ENCODE data around the gene NEGR1. TPM values are rescaled to one million over a fixed set of nuclear protein-coding genes. Genes with fewer than 3 reads are reported as not detected.

NEGR1 gene
- total RNA-seq, 4 donors from 2014 or later, result 0.49 to 8.8 (median 2.7) TPM

GRCh38 chr1:71511505-71511904, 770.8 kb downstream of the NEGR1 start:
- no peak for TF ChIP-seq POLR2A (IDR thresholded peaks at IDR 0.05)
- TF ChIP-seq CTCF (IDR thresholded peaks at IDR 0.05), result no peak
- Histone ChIP-seq H3K4me1 (no peaks in the 10 kb centered on the region), H3K27ac (no peak overlapping the region), H3K27me3 (no peaks in the 10 kb centered on the region), H3K9me3 (no peaks in the 10 kb centered on the region), H3K36me3 (no peaks in the 10 kb centered on the region), H3K4me3 (no peak overlapping the region)
- intact Hi-C loops (cut with DNase I), result no loop called here
- DNase-seq, result no peak

- Histone ChIP-seq H3K4me1 (no peaks in the 10 kb centered on the region), H3K9me3 (no peaks in the 10 kb centered on the region), H3K36me3 (no peaks in the 10 kb centered on the region), H3K27ac (no peak overlapping the region), H3K27me3 (no peaks in the 10 kb centered on the region), H3K4me3 (no peak overlapping the region)
- intact Hi-C loops (cut with DNase I), result no loop called here
- no peak for TF ChIP-seq CTCF (IDR thresholded peaks at IDR 0.05)
- no peak for TF ChIP-seq POLR2A (IDR thresholded peaks at IDR 0.05)
- WGBS, 2 donors, result 76 to 90% methylated on average over 1 of the region's 1 CpG
- no peak for DNase-seq
Measured at GRCh38 chr1:71510725-71511124, 771.6 kb downstream of the NEGR1 start.

- H3K27ac ChIP-seq, result no peak overlapping the region
- no peaks in the 10 kb centered on the region for H3K27me3 ChIP-seq
- no peaks in the 10 kb centered on the region for H3K36me3 ChIP-seq
- no peaks in the 10 kb centered on the region for H3K9me3 ChIP-seq
- intact Hi-C loops (cut with DNase I), result no loop called here
- TF ChIP-seq CTCF (IDR thresholded peaks at IDR 0.05) (no peak), POLR2A (IDR thresholded peaks at IDR 0.05) (no peak)
- H3K4me3 ChIP-seq, result no peak overlapping the region
- DNase-seq, result no peak
- H3K4me1 ChIP-seq, result no peaks in the 10 kb centered on the region
- 75 to 76% methylated on average over 4 of the region's 4 CpGs for WGBS, 2 donors
Measured at GRCh38 chr1:71509051-71509595, 773.2 kb downstream of the NEGR1 start.

- Histone ChIP-seq H3K4me1 (no peaks in the 10 kb centered on the region), H3K27ac (no peak overlapping the region), H3K4me3 (no peak overlapping the region), H3K27me3 (no peaks in the 10 kb centered on the region), H3K36me3 (no peaks in the 10 kb centered on the region), H3K9me3 (no peaks in the 10 kb centered on the region)
- no peak for DNase-seq
- intact Hi-C loops (cut with DNase I), result no loop called here
- 50 to 60% methylated on average over 6 of the region's 6 CpGs for WGBS, 2 donors
- TF ChIP-seq CTCF (IDR thresholded peaks at IDR 0.05) (no peak), POLR2A (IDR thresholded peaks at IDR 0.05) (no peak)
Measured at GRCh38 chr1:71502006-71502405, 780.3 kb downstream of the NEGR1 start.

GRCh38 chr1:71498542-71498941, 783.8 kb downstream of the NEGR1 start:
- Histone ChIP-seq H3K4me1 (no peaks in the 10 kb centered on the region), H3K36me3 (no peaks in the 10 kb centered on the region), H3K4me3 (no peak overlapping the region), H3K27ac (no peak overlapping the region), H3K27me3 (no peaks in the 10 kb centered on the region), H3K9me3 (no peaks in the 10 kb centered on the region)
- TF ChIP-seq POLR2A (IDR thresholded peaks at IDR 0.05), result no peak
- no peak for TF ChIP-seq CTCF (IDR thresholded peaks at IDR 0.05)
- DNase-seq, result no peak
- intact Hi-C loops (cut with DNase I), result no loop called here
